Embryonic facial prominence (tissue), 1 donor: Measurements from ENCODE around the gene PLD5.
"Not testable (repeated sequence)": the region's sequence is repeated elsewhere in the genome, so short reads cannot be mapped to it uniquely, and the experiment has no call there.

Experiments
- DNase-seq: peaks from one replicate; pipeline ENCODE4 v3.0.0-alpha.2; 2016; ENCODE audit errors: extremely low spot score

Gene PLD5

GRCh38 chr1:242212401-242212800 is 312.1 kb downstream of the PLD5 start:
- DNase-seq = no peak

DNA sequence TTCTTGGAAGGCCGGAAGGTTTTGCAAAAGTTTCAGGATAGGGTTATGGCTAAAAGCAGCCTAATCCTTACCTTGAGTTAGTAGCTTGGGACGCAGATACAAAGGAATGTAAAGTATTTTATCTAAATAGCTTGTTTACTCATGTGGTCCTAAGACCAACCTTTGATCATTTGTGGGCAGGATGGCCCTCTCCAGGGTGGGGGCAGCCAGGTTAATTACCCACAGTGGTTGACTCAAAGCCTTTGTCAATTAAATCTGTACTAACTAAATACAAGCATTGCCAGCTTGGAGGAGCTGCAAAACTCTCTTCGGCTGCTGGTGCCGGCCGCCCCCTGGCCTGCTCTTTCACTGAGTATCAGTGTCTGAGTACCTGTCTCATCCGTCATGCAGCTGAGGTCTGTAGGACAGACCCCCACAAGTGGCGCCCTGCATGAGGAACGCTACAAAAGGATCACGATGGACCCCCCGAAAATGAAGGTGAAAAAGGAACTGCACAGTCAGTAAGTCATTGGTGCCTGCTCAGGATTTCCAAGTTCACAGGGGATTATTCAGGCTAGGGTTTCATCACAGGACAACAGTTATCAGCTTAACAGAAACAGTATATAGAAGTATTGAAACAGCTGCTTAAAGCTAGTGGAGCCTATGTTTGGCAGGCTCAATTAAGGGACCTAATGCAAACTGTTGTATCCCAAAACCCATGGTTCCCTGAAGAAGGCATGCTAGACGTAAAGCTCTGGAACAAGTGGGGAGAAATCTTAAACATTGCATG is 313.1 kb downstream of the PLD5 start:
- DNase-seq = no peak

- DNase-seq = not testable (repeated sequence)
Observed at GRCh38 chr1:242210316-242210715, 314.2 kb downstream of the PLD5 start.

GRCh38 chr1:242209063-242209462 is 315.4 kb downstream of the PLD5 start:
- DNase-seq = no peak

DNA sequence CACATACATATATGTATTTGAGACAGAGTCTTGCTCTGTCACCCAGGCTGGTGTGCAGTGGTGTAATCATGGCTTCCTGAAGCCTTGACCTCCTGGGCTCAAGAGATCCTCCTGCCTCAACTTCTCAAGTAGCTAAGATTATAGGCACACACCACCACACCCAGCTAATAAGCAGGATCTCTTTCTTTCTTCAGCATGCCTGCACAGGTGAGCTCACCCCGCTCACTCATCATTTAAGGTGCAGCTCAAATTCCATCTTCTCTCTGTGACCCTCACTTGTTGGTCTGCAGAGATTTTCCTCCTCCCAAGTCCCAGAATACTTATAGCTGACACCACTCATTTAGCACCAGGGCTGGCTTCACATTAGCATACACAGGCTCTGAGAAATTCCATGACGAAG is 316.5 kb downstream of the PLD5 start:
- DNase-seq = no peak

- no peak for DNase-seq
Observed at GRCh38 chr1:242206994-242207393, 317.5 kb downstream of the PLD5 start.

DNA sequence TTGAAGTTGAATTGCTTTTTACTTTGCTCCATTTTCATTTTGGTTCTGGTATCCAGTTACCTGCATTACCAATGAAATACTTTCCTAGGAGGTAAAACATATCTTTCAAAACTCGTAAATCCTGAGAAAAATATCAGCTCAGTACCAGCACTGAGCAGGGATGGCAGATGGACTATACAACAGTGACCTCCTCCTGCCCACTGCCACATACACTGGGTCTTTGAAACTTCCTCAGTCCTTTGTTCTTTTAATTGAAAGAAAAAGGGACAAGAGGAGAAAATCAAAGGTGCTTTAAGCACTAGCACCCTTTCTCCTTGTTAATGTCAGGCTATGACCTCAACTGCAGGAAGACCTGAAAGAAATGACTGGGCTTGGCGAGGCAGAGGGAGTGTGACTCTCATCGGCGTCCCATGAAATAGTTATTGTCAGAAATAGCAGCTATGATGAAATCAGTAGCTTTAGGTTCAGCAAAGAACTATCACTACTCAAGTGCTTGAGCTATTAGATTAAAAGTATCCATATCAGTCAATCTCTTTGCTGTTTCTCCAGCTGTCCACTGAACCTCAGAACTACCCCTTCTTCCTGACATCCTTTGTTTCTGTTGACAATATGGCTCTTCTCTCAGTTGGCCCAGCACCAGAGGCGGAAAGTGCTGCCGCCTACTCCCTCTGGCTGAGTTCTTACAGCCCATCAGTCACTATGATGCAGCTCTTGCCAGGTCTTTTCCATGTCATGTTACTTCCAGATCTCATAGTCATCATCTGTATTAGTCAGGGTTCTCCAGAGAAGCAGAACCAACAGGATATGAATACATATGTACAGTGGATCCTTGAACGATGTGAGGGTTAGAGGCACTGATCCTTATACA is 318.6 kb downstream of the PLD5 start:
- no peak for DNase-seq

GRCh38 chr1:242203262-242203661 is 321.2 kb downstream of the PLD5 start:
- no peak for DNase-seq

- DNase-seq = no peak
Observed at GRCh38 chr1:242201090-242201489, 323.4 kb downstream of the PLD5 start.

- DNase-seq = no peak
Observed at GRCh38 chr1:242199776-242200458, 324.6 kb downstream of the PLD5 start.

GRCh38 chr1:242197907-242198820 is 326.3 kb downstream of the PLD5 start:
- no peak for DNase-seq

DNA sequence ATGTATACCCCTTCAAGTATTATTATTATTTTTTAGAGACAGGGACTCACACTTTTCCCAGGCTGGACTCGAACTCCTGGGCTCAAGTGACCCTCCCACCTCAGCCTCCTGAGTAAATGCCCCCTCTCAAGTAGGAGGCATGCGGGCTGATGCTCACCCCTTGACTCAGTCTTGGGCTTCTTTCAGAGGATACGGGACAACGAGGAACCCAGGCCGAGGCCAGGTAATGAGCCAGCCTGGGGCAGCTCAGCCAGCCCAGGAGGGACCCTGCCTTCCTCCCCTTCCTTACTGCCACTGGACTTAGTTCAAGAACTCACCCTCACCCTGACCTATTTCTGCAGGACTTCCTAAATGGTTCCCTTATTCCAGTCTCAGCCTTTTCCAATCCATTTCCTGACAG is 327.6 kb downstream of the PLD5 start:
- DNase-seq = no peak

DNA sequence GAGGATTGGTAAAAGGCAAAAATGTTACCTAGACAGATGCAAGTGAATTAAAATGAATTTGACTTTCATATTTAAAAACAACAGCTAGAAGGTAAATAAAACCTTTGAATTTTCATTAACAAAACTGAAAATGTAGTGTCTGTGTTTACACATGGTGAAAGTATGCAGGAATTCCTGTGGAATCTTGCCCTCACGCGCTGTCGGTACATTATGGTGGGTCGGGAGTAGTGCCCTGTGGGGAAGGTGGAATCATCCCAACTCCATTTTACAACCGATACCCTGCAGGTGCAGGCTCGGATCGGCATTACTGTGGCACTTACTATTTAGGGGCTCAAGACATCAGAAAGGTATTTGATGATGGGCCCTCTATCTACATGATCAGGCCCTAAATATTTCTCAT is 328.4 kb downstream of the PLD5 start:
- DNase-seq = no peak

GRCh38 chr1:242189591-242189990 is 334.9 kb downstream of the PLD5 start:
- DNase-seq = no peak

- no peak for DNase-seq
Observed at GRCh38 chr1:242187816-242188215, 336.7 kb downstream of the PLD5 start.

- no peak for DNase-seq
Observed at GRCh38 chr1:242187171-242187570, 337.3 kb downstream of the PLD5 start.

DNA sequence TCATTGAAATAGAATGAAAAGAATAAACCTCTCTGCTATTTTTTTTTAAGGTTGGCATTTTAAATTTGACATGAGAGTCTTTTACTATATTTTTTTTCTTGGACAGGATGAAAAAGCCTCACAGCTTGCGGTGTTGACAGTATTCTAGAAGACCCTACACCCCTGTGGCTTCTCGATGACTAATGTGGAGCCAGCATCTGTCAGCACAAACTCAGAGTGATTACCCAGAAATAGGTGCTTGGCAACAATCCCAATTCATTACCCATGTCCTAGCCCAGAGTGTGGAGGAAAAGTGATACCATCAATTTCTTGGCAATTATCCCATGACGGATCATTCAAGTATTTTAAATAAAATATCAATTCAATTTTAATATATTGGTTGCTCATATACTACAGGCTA is 338.8 kb downstream of the PLD5 start:
- no peak for DNase-seq

GRCh38 chr1:242184955-242185354 is 339.5 kb downstream of the PLD5 start:
- no peak for DNase-seq

DNA sequence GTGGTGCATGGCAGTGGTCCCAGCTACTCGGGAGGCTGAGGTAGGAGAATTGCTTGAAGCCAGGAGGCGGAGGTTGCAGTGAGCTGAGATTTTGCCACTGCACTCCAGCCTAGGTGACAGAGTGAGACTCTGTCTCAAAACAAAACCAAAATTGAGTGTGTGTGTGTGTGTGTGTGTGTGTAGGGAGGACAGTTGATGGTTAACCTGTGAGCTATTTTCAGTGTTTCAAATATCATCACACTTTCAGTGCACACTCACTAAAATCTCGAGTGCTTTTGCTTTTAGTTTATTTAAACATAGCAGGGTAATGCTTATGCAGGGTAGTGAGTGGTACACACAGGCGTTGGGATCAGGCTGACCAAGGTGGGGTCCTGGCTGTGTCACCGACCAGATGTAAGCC is 344.7 kb downstream of the PLD5 start:
- DNase-seq = not testable (repeated sequence)

DNA sequence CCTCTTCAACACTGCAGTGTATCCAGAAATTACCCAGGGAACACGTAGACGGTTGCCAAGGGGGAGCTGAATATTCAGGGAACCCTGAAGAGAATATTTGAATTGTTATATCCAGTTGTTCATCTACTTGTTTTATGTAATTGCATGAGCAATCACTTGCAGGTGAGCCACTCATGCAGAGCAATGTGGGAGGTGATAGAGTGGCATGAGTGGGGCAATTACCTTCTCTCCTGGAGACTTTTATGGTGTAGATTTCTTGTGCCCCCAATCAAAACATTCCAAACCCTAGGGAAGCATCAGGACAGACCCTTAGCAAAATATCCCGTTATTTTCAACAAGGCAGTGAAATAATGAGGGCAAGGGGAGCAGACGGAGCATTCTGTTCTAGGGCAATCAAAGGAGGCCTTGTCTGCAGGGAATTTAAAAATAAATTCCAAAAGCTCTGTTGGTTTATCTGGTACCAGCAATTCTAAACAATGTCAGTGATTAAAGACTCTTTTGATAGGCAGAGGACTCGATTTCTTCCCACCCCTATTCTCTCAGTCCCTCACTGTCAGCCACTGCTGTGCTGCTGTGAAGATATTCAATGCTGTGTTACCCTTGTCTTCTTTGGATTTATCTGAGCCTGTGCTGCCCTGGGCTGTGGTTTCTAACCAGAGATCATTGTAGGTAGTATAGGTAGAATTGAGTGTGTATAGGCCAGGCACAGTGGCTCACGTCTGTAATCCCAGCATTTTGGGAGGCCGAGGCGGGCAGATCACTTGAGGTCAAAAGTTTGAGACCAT is 345.4 kb downstream of the PLD5 start:
- DNase-seq = no peak

GRCh38 chr1:242178436-242178835 is 346.1 kb downstream of the PLD5 start:
- no peak for DNase-seq
